HepG2 (cell line): ENCODE data around the gene FUT8. TPM values are rescaled to one million over a fixed set of nuclear protein-coding genes. Genes with fewer than 3 reads are reported as not detected.

Experiments
- CREB1 ChIP-seq, 2 experiments: fragments of 450-650 bp in 1 of 2; IDR thresholded peaks; 2 replicates each; pipeline ENCODE4 v1.6.1; 2016 to 2017; ENCODE audit warnings: control low read depth in 1 of 2, mild to moderate bottlenecking in 1 of 2, missing compliant biosample characterization in 1 of 2, missing genetic modification characterization in 1 of 2
- GATAD2A ChIP-seq: IDR thresholded peaks from 2 replicates; pipeline ENCODE4 v1.6.1; 2016
- NONO ChIP-seq, 2 experiments: fragments of 450-650 bp in 1 of 2; sonication (generic) in 1 of 2; formaldehyde crosslinking in 1 of 2; IDR thresholded peaks in 1 of 2; conservative IDR thresholded peaks in 1 of 2; 2 replicates each; pipeline versions ENCODE4 v1.6.1 to v1.8.0; 2017 to 2022; ENCODE audit warnings: mild to moderate bottlenecking in 1 of 2, missing genetic modification reagents in 1 of 2, moderate library complexity in 1 of 2
- RNF2 ChIP-seq: fragments of 450-650 bp; conservative IDR thresholded peaks from 2 replicates; pipeline ENCODE4 v1.6.1; 2016; ENCODE audit warnings: low read depth
- SRSF1 ChIP-seq: fragments of 200-400 bp; formaldehyde crosslinking; optimal IDR thresholded peaks from 2 replicates; pipeline ENCODE3; 2017; ENCODE audit warnings: mild to moderate bottlenecking, low read depth, low read length, moderate library complexity
- ZC3H4 ChIP-seq: sonication (generic); formaldehyde crosslinking; IDR thresholded peaks from 2 replicates; pipeline ENCODE4 v1.4.0; 2020; ENCODE audit warnings: missing genetic modification reagents, borderline replicate concordance
- ZFAT ChIP-seq: sonication (generic); formaldehyde crosslinking; conservative IDR thresholded peaks from 2 replicates; pipeline ENCODE4 v1.8.1; 2023; ENCODE audit warnings: missing genetic modification reagents, inconsistent platforms
- ZNF160 ChIP-seq: sonication (generic); formaldehyde crosslinking; IDR thresholded peaks from 2 replicates; pipeline ENCODE4 v1.8.0; 2022; ENCODE audit warnings: mild to moderate bottlenecking, inconsistent platforms, missing genetic modification reagents
- ZNF225 ChIP-seq: sonication (generic); formaldehyde crosslinking; IDR thresholded peaks from 2 replicates; pipeline ENCODE4 v1.4.0; 2020; ENCODE audit warnings: mild to moderate bottlenecking, missing genetic modification reagents
- ZNF256 ChIP-seq: sonication (generic); formaldehyde crosslinking; conservative IDR thresholded peaks from 2 replicates; pipeline ENCODE4 v1.4.0; 2020; ENCODE audit warnings: missing genetic modification reagents
- ZNF451 ChIP-seq: sonication (generic); formaldehyde crosslinking; IDR thresholded peaks from 2 replicates; pipeline ENCODE4 v1.5.0; 2020; ENCODE audit warnings: mild to moderate bottlenecking, missing genetic modification reagents
- ZNF510 ChIP-seq: sonication (generic); formaldehyde crosslinking; IDR thresholded peaks from 2 replicates; pipeline ENCODE4 v1.4.0; 2020; ENCODE audit warnings: low read depth, mild to moderate bottlenecking, missing genetic modification reagents
- ZNF547 ChIP-seq: sonication (generic); formaldehyde crosslinking; IDR thresholded peaks from 2 replicates; pipeline ENCODE4 v1.5.1; 2020; ENCODE audit warnings: mild to moderate bottlenecking, missing genetic modification reagents
- ZNF768 ChIP-seq: sonication (generic); formaldehyde crosslinking; IDR thresholded peaks from 2 replicates; pipeline ENCODE4 v1.4.0; 2020; ENCODE audit warnings: missing genetic modification reagents
- polyA plus RNA-seq, 8 experiments: library from polyadenylated mRNA; depleted of rRNA in 3 of 8; stranded (reverse) in 7 of 8; unstranded in 1 of 8; fragments of >200 nt; fragmentation: Illumina TruSeq in 4 of 8; extraction: Trizol in 4 of 8; gene quantifications; 2 replicates each; pipeline versions ENCODE4 v1.2.1 to v1.2.3, GENCODE V29; 2011 to 2016; ENCODE audit warnings: low read depth in 4 of 8, missing spikeins in 1 of 8, mixed read lengths in 1 of 8; ENCODE audit not compliant: insufficient read depth in 1 of 8
- total RNA-seq, 5 experiments: library from RNA; depleted of rRNA; stranded (reverse); fragments of >200 nt; fragmentation: Illumina TruSeq; extraction: Trizol; gene quantifications; 2 replicates each; pipeline ENCODE4 v1.2.3, GENCODE V29; 2016; ENCODE audit warnings: low read depth in 1 of 5
- TF ChIP-seq, protein P1 (sequence below): sonication (generic); formaldehyde crosslinking; IDR thresholded peaks from 2 replicates; pipeline ENCODE4 v1.5.0; 2020; ENCODE audit warnings: missing genetic modification reagents, mild to moderate bottlenecking, borderline replicate concordance
- TF ChIP-seq, protein P2 (sequence below): sonication (generic); formaldehyde crosslinking; IDR thresholded peaks from 2 replicates; pipeline ENCODE4 v1.9.0; 2021; ENCODE audit warnings: missing genetic modification reagents, mild to moderate bottlenecking, borderline replicate concordance
- TF ChIP-seq, protein P3 (sequence below): sonication (generic); formaldehyde crosslinking; IDR thresholded peaks from 2 replicates; pipeline ENCODE4 v1.5.0; 2020; ENCODE audit warnings: mild to moderate bottlenecking, low read depth, missing genetic modification reagents, borderline replicate concordance
- TF ChIP-seq, protein P4 (sequence below): IDR thresholded peaks from 2 replicates; pipeline ENCODE4 v1.4.0; 2020; ENCODE audit warnings: mild to moderate bottlenecking, missing genetic modification reagents
- TF ChIP-seq, protein P5 (sequence below): sonication (generic); formaldehyde crosslinking; IDR thresholded peaks from 2 replicates; pipeline ENCODE4 v1.4.0; 2020; ENCODE audit warnings: missing genetic modification reagents, borderline replicate concordance

FUT8 gene
- total and polyA plus RNA-seq, 2 of the 13 experiments (the other 11 are each of a cell fraction or from before 2014, with no cell fraction given) = 9.3 to 17.5 TPM

DNA sequence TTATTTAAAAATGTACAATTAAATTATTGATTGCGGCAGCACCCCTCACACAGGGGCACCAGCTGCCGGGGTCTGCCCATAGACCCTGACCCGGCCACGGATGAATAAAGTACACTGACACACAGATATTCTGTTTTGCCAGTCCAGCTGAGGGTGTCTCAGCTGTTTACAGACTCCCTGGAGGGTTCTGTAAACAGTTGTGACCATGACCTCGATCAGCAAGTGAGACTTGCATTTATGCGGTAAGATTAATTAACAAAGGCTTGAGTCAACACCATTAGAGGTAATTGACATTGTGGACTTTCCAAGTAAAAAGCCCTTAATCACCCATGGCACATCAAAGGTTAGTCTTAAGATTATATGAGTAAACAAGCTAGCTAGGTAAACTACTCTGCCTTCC is 94.3 kb downstream of the FUT8 start (continued):
- TF ChIP-seq, protein P1, sequence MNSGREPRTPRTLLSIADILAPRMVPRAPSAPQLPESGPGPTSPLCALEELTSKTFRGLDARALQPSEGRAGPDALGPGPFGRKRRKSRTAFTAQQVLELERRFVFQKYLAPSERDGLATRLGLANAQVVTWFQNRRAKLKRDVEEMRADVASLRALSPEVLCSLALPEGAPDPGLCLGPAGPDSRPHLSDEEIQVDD (CRISPR knock-in tag) = no peak
- TF ChIP-seq ZNF160 (CRISPR knock-in tag) = no peak
- TF ChIP-seq, protein P2, sequence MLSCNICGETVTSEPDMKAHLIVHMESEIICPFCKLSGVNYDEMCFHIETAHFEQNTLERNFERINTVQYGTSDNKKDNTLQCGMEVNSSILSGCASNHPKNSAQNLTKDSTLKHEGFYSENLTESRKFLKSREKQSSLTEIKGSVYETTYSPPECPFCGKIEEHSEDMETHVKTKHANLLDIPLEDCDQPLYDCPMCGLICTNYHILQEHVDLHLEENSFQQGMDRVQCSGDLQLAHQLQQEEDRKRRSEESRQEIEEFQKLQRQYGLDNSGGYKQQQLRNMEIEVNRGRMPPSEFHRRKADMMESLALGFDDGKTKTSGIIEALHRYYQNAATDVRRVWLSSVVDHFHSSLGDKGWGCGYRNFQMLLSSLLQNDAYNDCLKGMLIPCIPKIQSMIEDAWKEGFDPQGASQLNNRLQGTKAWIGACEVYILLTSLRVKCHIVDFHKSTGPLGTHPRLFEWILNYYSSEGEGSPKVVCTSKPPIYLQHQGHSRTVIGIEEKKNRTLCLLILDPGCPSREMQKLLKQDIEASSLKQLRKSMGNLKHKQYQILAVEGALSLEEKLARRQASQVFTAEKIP (CRISPR knock-in tag) = no peak
- TF ChIP-seq ZNF451 (CRISPR knock-in tag) = no peak
- no peak for TF ChIP-seq ZC3H4 (CRISPR knock-in tag)
- TF ChIP-seq, protein P3, sequence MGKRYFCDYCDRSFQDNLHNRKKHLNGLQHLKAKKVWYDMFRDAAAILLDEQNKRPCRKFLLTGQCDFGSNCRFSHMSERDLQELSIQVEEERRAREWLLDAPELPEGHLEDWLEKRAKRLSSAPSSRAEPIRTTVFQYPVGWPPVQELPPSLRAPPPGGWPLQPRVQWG (CRISPR knock-in tag) = no peak
- no peak for TF ChIP-seq ZNF225 (CRISPR knock-in tag)
- no peak for TF ChIP-seq ZNF547
- TF ChIP-seq, protein P4, sequence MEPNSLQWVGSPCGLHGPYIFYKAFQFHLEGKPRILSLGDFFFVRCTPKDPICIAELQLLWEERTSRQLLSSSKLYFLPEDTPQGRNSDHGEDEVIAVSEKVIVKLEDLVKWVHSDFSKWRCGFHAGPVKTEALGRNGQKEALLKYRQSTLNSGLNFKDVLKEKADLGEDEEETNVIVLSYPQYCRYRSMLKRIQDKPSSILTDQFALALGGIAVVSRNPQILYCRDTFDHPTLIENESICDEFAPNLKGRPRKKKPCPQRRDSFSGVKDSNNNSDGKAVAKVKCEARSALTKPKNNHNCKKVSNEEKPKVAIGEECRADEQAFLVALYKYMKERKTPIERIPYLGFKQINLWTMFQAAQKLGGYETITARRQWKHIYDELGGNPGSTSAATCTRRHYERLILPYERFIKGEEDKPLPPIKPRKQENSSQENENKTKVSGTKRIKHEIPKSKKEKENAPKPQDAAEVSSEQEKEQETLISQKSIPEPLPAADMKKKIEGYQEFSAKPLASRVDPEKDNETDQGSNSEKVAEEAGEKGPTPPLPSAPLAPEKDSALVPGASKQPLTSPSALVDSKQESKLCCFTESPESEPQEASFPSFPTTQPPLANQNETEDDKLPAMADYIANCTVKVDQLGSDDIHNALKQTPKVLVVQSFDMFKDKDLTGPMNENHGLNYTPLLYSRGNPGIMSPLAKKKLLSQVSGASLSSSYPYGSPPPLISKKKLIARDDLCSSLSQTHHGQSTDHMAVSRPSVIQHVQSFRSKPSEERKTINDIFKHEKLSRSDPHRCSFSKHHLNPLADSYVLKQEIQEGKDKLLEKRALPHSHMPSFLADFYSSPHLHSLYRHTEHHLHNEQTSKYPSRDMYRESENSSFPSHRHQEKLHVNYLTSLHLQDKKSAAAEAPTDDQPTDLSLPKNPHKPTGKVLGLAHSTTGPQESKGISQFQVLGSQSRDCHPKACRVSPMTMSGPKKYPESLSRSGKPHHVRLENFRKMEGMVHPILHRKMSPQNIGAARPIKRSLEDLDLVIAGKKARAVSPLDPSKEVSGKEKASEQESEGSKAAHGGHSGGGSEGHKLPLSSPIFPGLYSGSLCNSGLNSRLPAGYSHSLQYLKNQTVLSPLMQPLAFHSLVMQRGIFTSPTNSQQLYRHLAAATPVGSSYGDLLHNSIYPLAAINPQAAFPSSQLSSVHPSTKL = peak; percentile 29; the same call in 1 of the 2 replicates
- no peak for TF ChIP-seq ZNF510
- no peak for TF ChIP-seq ZNF768 (CRISPR knock-in tag)
- TF ChIP-seq SRSF1 = no peak
- TF ChIP-seq ZFAT (CRISPR knock-in tag) = no peak
- TF ChIP-seq, protein P5, sequence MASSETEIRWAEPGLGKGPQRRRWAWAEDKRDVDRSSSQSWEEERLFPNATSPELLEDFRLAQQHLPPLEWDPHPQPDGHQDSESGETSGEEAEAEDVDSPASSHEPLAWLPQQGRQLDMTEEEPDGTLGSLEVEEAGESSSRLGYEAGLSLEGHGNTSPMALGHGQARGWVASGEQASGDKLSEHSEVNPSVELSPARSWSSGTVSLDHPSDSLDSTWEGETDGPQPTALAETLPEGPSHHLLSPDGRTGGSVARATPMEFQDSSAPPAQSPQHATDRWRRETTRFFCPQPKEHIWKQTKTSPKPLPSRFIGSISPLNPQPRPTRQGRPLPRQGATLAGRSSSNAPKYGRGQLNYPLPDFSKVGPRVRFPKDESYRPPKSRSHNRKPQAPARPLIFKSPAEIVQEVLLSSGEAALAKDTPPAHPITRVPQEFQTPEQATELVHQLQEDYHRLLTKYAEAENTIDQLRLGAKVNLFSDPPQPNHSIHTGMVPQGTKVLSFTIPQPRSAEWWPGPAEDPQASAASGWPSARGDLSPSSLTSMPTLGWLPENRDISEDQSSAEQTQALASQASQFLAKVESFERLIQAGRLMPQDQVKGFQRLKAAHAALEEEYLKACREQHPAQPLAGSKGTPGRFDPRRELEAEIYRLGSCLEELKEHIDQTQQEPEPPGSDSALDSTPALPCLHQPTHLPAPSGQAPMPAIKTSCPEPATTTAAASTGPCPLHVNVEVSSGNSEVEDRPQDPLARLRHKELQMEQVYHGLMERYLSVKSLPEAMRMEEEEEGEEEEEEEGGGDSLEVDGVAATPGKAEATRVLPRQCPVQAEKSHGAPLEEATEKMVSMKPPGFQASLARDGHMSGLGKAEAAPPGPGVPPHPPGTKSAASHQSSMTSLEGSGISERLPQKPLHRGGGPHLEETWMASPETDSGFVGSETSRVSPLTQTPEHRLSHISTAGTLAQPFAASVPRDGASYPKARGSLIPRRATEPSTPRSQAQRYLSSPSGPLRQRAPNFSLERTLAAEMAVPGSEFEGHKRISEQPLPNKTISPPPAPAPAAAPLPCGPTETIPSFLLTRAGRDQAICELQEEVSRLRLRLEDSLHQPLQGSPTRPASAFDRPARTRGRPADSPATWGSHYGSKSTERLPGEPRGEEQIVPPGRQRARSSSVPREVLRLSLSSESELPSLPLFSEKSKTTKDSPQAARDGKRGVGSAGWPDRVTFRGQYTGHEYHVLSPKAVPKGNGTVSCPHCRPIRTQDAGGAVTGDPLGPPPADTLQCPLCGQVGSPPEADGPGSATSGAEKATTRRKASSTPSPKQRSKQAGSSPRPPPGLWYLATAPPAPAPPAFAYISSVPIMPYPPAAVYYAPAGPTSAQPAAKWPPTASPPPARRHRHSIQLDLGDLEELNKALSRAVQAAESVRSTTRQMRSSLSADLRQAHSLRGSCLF (CRISPR knock-in tag) = no peak
- no peak for TF ChIP-seq NONO (IDR thresholded peaks at IDR 0.05)
- TF ChIP-seq NONO (CRISPR knock-in tag; conservative IDR thresholded peaks at IDR 0.05) = no peak
- peak; percentile 28; the same call in 1 of the 2 replicates for TF ChIP-seq GATAD2A (CRISPR knock-in tag)
- TF ChIP-seq ZNF256 (CRISPR knock-in tag) = no peak
- no peak for TF ChIP-seq RNF2
- no peak for TF ChIP-seq CREB1 (IDR thresholded peaks at IDR 0.05)
- no peak for TF ChIP-seq CREB1 (CRISPR knock-in tag; IDR thresholded peaks at IDR 0.05)
